Spleen (tissue), 7 donors: Measurements from ENCODE around the gene ARFGEF2.

Source experiments
- CTCF ChIP-seq, 11 experiments: fragments of 200-600 bp in 7 of 11; fragments of 450-650 bp in 4 of 11; sonication (generic) in 4 of 11; IDR thresholded peaks in 8 of 11; conservative IDR thresholded peaks in 3 of 11; 1 replicate in 7 of 11; 2 replicates in 4 of 11; pipeline versions ENCODE4 v1.4.0 to v1.8.0; 2016 to 2021; ENCODE audit warnings: antibody characterized with exemption in 11 of 11, inconsistent platforms in 4 of 11, mild to moderate bottlenecking in 1 of 11
- POLR2A ChIP-seq, 3 donors: fragments of 450-650 bp; IDR thresholded peaks; one replicate each; pipeline ENCODE4 v1.5.1; 2017; ENCODE audit warnings: antibody characterized with exemption in 3 of 3, mild to moderate bottlenecking in 1 of 3
- POLR2AphosphoS5 ChIP-seq, 3 donors: sonication (generic); formaldehyde crosslinking; IDR thresholded peaks; one replicate each; pipeline ENCODE4 v1.5.1; 2017; ENCODE audit warnings: antibody characterized with exemption in 3 of 3
- donor health status: DM: no; HTN: no; CAD: no; lungs with moderate emphysema.
- donor health status: DM: no; HTN: no; CAD: no.
- donor health status: DM: no; HTN: no; CAD: no.

GRCh38 chr20:48951041-48951440 lies 29.5 kb downstream of the ARFGEF2 start:
- TF ChIP-seq CTCF (IDR thresholded peaks at IDR 0.05 in 8 of 11, conservative IDR thresholded peaks at IDR 0.05 in 3 of 11) (no peak), POLR2A (IDR thresholded peaks at IDR 0.05) (no peak), POLR2AphosphoS5 (IDR thresholded peaks at IDR 0.05) (no peak)
